ENCODE results near the gene PPARD. TPM values are rescaled to one million over a fixed set of nuclear protein-coding genes. Genes with fewer than 3 reads are reported as not detected.
"Not testable (repeated sequence)": the region's sequence is repeated elsewhere in the genome, so short reads cannot be mapped to it uniquely, and the experiment has no call there.

The PPARD gene
- total and polyA plus RNA-seq, 5 donors, result 20.5 to 22.6 (median 21.2) TPM

DNA sequence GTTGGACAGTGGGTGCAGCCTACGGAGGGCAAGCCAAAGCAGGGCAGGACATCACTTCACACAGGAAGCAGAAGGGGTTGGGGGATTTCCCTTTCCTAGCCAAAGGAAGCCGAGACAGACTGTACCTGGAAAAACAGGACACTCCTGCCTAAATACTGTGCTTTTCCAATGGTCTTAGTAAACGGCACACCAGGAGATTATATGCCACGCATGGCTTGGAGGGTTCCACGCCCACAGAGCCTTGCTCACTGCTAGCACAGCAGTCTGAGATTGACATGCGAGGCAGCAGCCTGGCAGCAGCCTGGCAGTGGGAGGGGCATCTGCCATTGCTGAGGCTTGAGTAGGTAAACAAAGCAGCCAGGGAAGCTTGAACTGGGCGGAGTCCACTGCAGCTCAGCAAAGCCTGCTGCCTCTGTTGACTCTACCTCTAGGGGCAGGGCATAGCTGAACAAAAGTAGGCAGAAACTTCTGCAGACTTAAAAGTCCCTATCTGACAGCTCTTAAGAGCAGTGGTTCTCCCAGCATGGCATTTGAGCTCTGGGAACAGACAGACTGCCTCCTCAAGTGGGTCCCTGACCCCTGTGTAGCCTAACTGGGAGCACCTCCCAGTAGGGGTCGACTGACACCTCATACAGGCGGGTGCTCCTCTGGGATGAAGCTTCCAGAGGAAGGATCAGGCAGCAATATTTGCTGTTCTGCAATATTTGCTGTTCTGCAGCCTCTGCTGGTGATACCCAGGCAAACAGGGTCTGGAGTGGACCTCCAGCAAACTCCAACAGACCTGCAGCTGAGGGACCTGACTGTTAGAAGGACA is 10.1 kb upstream of the PPARD start:
- H3K27me3 ChIP-seq (ENCODE audit: control insufficient read depth, insufficient read depth); DNase-seq; intact Hi-C loops (cut with DNase I); H3K4me3 ChIP-seq (ENCODE audit: low read length); H3K4me1 ChIP-seq (ENCODE audit: control insufficient read depth, insufficient read depth, low read length); ATAC-seq; H3K27ac ChIP-seq (ENCODE audit: low read length); H3K9me3 ChIP-seq (ENCODE audit: control insufficient read depth, low read length): not testable (repeated sequence)
- WGBS, result 78% methylated on average over 9 of the region's 9 CpGs

DNA sequence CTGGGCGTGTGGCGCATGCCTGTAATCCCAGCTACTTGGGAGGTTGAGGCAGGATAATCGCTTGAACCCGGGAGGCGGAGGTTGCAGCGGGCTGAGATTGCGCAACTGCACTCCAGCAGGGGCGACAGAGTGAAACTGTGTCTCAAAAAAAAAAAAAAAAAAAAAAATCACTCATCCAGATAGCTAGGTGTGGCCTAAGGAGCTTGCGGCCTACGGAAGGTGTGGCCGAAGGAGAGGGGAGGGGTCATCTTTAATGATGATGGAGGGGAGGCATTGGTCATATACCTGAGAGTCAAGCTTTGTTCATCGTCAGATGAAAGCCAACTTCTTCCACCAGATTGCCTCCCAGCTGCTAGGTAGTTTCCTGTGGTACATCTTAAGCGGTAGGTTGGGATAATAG is 801 bp upstream of the PPARD start:
- intact Hi-C loops (cut with DNase I), result loop anchor here (5.0 to 10.0 kb wide), 5 partner anchors 71 to 111 kb away; partner anchors contain the start of gene FANCE (in 1 of the 4)
- DNase-seq, result no peak
- no peak overlapping the region for H3K27ac ChIP-seq (ENCODE audit: low read length)
- 82% methylated on average over 13 of the region's 13 CpGs for WGBS
- H3K4me3 ChIP-seq (ENCODE audit: low read length), result no peak overlapping the region
- ATAC-seq, result no peak
- no peaks in the 10 kb centered on the region for H3K9me3 ChIP-seq (ENCODE audit: control insufficient read depth, low read length)
- no peaks in the 10 kb centered on the region for H3K27me3 ChIP-seq (ENCODE audit: control insufficient read depth, insufficient read depth)
- H3K4me1 ChIP-seq (ENCODE audit: control insufficient read depth, insufficient read depth, low read length), result no peaks in the 10 kb centered on the region

DNA sequence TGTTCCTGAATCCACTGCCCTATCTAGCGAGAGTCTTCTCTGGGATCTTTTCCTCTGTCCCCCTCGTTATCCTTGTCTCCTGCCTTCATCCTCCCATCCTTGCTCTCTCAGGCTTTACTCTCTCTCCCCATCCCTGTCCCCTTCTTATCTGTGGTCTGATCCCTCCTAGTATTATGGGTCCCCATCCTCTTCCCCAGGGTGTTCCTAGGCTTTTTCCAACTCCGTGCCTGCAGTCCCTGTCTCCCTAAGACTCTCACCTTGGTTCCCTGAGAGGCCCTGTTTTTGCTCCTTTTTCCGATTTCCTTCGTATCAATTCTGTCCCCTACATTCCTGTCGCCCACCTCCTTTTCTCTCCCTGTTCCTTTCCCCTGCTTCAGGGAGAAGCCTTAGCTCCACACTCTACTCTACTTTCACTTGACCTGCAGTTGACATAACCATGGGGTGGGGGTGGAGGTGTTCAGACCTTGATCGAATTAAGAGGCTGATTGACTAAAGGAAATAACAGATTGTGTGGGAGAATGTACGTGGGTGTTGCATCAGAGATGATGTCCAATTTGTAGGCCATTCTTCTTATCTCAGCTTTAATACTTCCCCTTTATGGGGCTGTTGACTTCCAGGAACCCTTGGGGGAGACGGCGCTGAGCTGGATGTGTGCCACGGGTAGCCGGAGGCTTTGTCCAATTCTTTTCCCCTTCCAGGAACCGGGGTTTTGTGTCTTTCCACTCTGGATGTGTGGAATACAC is 905 bp downstream of the PPARD start:
- Histone ChIP-seq H3K4me1 (ENCODE audit: control insufficient read depth, insufficient read depth, low read length) (no peaks in the 10 kb centered on the region), H3K4me3 (ENCODE audit: low read length) (peak overlapping the region; percentile 77), H3K9me3 (ENCODE audit: control insufficient read depth, low read length) (no peaks in the 10 kb centered on the region), H3K27ac (ENCODE audit: low read length) (peak overlapping the region; percentile 72), H3K27me3 (ENCODE audit: control insufficient read depth, insufficient read depth) (no peaks in the 10 kb centered on the region)
- intact Hi-C loops (cut with DNase I), result loop anchor here (2.0 to 10.0 kb wide), 6 partner anchors 69 to 109 kb away; partner anchors contain the start of gene FANCE (in 1 of the 4)
- ATAC-seq (peak in 1 of 2 donors; percentile 9), DNase-seq (peak; percentile 66 to 84 (median 83))
- WGBS, result 4% methylated on average over 13 of the region's 13 CpGs

DNA sequence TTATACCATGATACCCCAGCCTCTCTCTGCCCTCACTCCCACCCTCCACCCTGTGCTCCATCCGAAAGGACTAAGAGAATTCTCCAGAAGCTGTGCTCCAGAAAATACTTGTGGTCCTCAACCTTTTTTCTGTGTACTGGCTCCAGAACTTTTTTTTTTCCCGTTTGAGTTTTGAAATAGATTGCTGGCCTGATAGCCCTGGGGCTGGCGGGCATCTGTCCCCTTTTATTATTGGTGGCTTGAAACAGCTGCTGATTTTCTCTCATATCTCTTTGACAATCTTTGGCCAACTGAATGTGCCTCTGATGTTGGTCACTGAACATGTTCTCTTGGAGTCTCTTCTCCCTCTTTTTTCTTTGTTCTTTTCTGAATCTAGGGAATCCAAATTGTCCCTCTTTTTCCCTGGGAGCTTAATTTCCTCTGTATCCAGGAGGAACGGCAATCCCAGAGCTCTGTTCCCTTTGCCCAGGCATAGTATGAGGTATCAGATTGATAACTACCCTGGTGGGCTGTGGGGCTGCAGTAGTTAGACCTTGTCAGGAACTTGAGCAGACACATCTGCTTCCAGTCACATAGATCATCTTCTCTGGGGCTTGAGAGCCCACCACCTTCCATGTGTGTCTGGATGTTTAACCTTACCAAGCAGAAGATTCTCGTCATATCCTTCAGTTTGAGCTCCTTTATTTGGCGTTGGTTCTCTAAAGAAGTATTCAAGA is 1.6 kb downstream of the PPARD start:
- H3K4me3 ChIP-seq (ENCODE audit: low read length), result peak overlapping the region; percentile 77
- intact Hi-C loops (cut with DNase I), result loop anchor here (2.0 to 10.0 kb wide), 6 partner anchors 68 to 108 kb away; partner anchors contain the start of gene FANCE (in 1 of the 4)
- H3K27me3 ChIP-seq (ENCODE audit: control insufficient read depth, insufficient read depth), result no peaks in the 10 kb centered on the region
- DNase-seq, result no peak
- no peak overlapping the region for H3K27ac ChIP-seq (ENCODE audit: low read length)
- H3K4me1 ChIP-seq (ENCODE audit: control insufficient read depth, insufficient read depth, low read length), result no peaks in the 10 kb centered on the region
- no peak for ATAC-seq
- no peaks in the 10 kb centered on the region for H3K9me3 ChIP-seq (ENCODE audit: control insufficient read depth, low read length)
- 55% methylated on average over 6 of the region's 6 CpGs for WGBS

DNA sequence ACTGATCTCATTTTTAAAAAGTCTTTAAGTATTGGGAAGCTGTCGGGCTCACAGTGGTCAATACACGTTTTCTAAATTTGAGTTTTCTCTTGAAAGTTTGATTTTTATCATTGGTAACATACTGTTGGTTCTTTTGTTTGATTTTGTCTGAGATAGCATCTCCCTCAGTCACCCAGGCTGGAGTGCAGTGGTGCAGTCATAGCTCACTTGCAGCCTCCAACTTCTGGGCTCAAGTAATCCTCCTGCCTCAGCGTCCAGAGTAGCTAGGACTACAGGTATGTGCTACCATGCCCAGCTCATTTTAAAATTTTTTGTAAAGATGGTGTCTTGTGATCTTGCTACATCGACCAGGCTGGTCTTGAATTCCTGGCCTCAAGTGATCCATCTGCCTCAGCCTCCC is 9.1 kb downstream of the PPARD start:
- intact Hi-C loops (cut with DNase I), result no loop called here
- Histone ChIP-seq H3K9me3 (ENCODE audit: control insufficient read depth, low read length) (no peaks in the 10 kb centered on the region), H3K4me1 (ENCODE audit: control insufficient read depth, insufficient read depth, low read length) (peaks cover 4% of the 10 kb centered on the region), H3K4me3 (ENCODE audit: low read length) (no peak overlapping the region), H3K27ac (ENCODE audit: low read length) (no peak overlapping the region), H3K27me3 (ENCODE audit: control insufficient read depth, insufficient read depth) (no peaks in the 10 kb centered on the region)
- ATAC-seq (no peak), DNase-seq (no peak)
- WGBS, result 96% methylated on average over 4 of the region's 4 CpGs

DNA sequence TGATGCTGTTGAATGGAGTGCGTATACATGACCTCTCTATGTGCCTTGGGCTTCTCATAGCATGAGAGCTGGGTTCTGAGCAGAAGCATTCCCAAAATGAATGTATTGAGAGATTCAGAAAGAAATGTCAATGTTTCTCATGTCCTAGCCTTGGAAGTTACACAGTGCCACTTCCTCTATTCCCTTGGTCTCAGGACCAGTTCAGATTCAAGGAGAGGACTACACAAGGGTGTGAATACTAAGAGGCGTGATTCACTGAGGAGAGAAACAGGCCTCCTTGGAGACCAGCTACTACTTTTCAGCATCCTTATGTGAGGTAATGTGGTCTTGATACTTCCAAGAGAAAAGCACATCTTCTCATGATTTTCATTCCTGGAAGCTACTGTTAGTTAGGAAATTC is 10.4 kb downstream of the PPARD start:
- H3K4me1 ChIP-seq (ENCODE audit: control insufficient read depth, insufficient read depth, low read length), result peaks cover 13% of the 10 kb centered on the region
- over 99% methylated on average over 2 of the region's 2 CpGs for WGBS
- ATAC-seq, result no peak
- no peak overlapping the region for H3K27ac ChIP-seq (ENCODE audit: low read length)
- intact Hi-C loops (cut with DNase I), result no loop called here
- H3K9me3 ChIP-seq (ENCODE audit: control insufficient read depth, low read length), result no peaks in the 10 kb centered on the region
- no peak for DNase-seq
- no peaks in the 10 kb centered on the region for H3K27me3 ChIP-seq (ENCODE audit: control insufficient read depth, insufficient read depth)
- no peak overlapping the region for H3K4me3 ChIP-seq (ENCODE audit: low read length)

DNA sequence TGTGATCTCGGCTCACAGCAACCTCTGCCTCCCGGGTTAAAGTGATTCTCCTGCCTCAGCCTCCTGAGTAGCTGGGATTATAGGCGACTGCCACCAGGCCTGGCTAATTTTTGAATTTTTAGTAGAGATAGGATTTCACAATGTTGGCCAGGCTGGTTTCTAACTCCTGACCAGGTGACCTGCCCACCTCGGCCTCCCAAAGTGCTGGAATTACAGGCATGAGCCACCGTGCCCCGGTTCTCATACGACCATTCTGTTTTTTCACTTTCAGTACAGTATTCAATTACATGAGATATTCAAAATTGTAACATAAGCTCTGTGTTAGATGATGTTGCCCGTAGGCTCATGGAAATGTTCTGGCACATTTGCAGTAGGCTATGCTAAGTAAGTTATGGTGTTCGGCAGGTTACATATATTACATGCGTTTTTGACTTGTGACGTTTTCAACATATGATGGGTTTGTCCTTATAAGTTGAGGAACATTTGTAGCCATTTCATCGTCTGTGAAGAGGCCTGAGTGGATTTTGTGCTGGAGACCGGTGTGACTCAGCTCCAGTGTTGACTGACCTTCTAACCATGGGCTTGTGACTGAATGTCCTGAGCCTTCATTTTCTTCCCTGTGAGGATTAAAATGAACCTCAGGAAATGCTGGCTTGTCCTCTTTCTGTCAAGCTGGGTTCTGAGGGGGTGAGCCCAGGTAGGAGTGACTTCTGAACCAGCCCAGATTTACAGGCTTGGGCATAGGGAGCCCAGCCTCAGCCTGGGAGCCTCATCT is 12.2 kb downstream of the PPARD start:
- DNase-seq (no peak), ATAC-seq (no peak)
- WGBS, result 96% methylated on average over 13 of the region's 13 CpGs
- Histone ChIP-seq H3K9me3 (ENCODE audit: control insufficient read depth, low read length) (no peaks in the 10 kb centered on the region), H3K27ac (ENCODE audit: low read length) (no peak overlapping the region), H3K4me1 (ENCODE audit: control insufficient read depth, insufficient read depth, low read length) (peaks cover 26% of the 10 kb centered on the region), H3K4me3 (ENCODE audit: low read length) (no peak overlapping the region), H3K27me3 (ENCODE audit: control insufficient read depth, insufficient read depth) (no peaks in the 10 kb centered on the region)
- intact Hi-C loops (cut with DNase I), result no loop called here

DNA sequence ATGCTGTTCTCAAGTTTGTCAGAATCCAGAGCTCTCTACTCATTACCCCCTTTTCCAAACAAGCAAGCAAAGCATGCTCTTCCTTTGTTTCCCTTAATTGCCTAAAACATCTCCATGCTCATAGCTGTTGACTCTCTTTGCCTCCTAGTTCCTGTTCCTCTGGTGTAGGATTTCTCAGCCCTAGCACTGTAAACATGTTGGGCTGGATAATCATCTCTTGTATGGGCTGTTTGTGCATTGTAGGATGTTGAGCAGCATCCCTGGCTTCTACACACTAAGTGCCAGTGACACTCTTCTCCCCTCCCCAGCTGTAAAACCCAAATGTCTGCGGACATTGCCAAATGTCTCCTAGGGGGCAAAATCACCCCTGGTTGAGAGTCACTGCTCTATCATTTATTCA is 14.0 kb downstream of the PPARD start:
- DNase-seq (no peak), ATAC-seq (no peak)
- Histone ChIP-seq H3K27me3 (ENCODE audit: control insufficient read depth, insufficient read depth) (no peaks in the 10 kb centered on the region), H3K4me3 (ENCODE audit: low read length) (no peak overlapping the region), H3K4me1 (ENCODE audit: control insufficient read depth, insufficient read depth, low read length) (peaks cover 37% of the 10 kb centered on the region), H3K9me3 (ENCODE audit: control insufficient read depth, low read length) (no peaks in the 10 kb centered on the region), H3K27ac (ENCODE audit: low read length) (no peak overlapping the region)
- 93% methylated on average over 1 of the region's 1 CpG for whole genome bisulfite sequencing
- intact Hi-C loops (cut with DNase I), result no loop called here

DNA sequence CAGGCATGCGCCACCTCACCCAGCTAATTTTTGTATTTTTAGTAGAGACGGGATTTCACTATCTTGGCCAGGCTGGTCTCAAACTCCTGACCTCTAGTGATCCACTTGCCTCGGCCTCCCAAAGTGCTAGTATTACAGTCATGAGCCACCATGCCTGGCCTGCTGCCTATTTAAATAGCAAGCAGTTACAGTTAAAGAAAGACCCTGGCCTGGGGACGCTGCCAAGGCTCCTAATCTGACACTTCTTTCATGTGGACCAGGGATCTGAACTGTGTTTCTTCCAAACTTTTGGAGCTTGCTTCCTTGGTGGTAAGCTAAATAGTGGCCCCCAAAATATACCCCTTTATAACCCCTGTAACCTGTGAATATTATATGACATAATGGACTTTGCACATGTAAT is 15.3 kb downstream of the PPARD start:
- DNase-seq, result peak; percentile 40 to 74 (median 66)
- intact Hi-C loops (cut with DNase I), result no loop called here

DNA sequence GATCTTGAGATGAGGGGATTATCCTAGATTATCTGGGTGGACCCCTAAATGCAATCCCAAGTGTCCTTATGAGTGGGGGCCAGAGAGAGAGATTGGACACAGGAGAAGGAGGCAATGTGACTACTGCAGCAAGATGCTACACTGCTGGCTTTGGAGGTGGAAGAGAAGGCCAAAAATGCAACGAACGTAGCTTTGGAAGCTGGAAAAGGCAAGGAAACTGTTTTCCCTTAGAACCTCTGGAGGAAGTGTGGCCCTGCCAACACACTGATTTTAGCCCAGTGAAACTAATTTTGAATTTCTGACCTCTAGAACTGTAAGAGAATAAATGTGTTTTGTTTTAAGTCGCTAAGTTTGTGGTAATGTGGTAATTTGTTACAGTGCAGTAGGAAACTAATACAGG is 15.7 kb downstream of the PPARD start:
- Histone ChIP-seq H3K9me3 (ENCODE audit: control insufficient read depth, low read length) (no peaks in the 10 kb centered on the region), H3K27me3 (ENCODE audit: control insufficient read depth, insufficient read depth) (no peaks in the 10 kb centered on the region), H3K4me1 (ENCODE audit: control insufficient read depth, insufficient read depth, low read length) (peaks cover 37% of the 10 kb centered on the region), H3K4me3 (ENCODE audit: low read length) (no peak overlapping the region), H3K27ac (ENCODE audit: low read length) (peak overlapping the region; percentile 53)
- DNase-seq (no peak), ATAC-seq (no peak)
- WGBS, result 27% methylated on average over 3 of the region's 3 CpGs
- intact Hi-C loops (cut with DNase I), result no loop called here

More for the DNA sequence above, 15.3 kb downstream of the PPARD start:
- Histone ChIP-seq H3K4me1 (ENCODE audit: control insufficient read depth, insufficient read depth, low read length) (peaks cover 37% of the 10 kb centered on the region), H3K9me3 (ENCODE audit: control insufficient read depth, low read length) (no peaks in the 10 kb centered on the region), H3K27me3 (ENCODE audit: control insufficient read depth, insufficient read depth) (no peaks in the 10 kb centered on the region), H3K27ac (ENCODE audit: low read length) (no peak overlapping the region), H3K4me3 (ENCODE audit: low read length) (no peak overlapping the region)
- ATAC-seq, result no peak
- WGBS, result 53% methylated on average over 4 of the region's 4 CpGs

All from right cardiac atrium (tissue), 5 donors.